ENCODE data around the gene PDE4B.

PDE4B gene

GRCh38 chr1:66217021-66217420 is 424.3 kb downstream of the PDE4B start:
- Histone ChIP-seq H3K4me2 (ENCODE audit: low read depth, low read length, poor library complexity, severe bottlenecking) (no peak overlapping the region), H4K20me1 (ENCODE audit: insufficient read depth, low read length, poor library complexity, severe bottlenecking) (no peaks in the 10 kb centered on the region), H3K4me1 (ENCODE audit: insufficient read depth, low read length, poor library complexity, severe bottlenecking) (peaks cover 18% of the 10 kb centered on the region), H3K9ac (ENCODE audit: low read depth, low read length, poor library complexity, severe bottlenecking) (no peak overlapping the region), H3F3A (ENCODE audit: low read depth) (no peaks in the 10 kb centered on the region), H3K4me3 (ENCODE audit: low read length, poor library complexity, severe bottlenecking) (no peak overlapping the region), H3K36me3 (ENCODE audit: insufficient read depth, low read length) (no peaks in the 10 kb centered on the region), H2AFZ (ENCODE audit: low read length) (no peak overlapping the region; the same call in 1 of the 2 replicates), H3K79me2 (ENCODE audit: insufficient read depth, low read length) (no peaks in the 10 kb centered on the region), H3K9me2 (replicated peaks; ENCODE audit: low read depth, low read length) (no peaks in the 10 kb centered on the region), H3K27me3 (ENCODE audit: insufficient read depth, low read length, poor library complexity, severe bottlenecking) (no peaks in the 10 kb centered on the region), H3K9me3 (ENCODE audit: insufficient read depth, low read depth, low read length) (no peaks in the 10 kb centered on the region)
- no peak for TF ChIP-seq EZH2phosphoT487 (IDR thresholded peaks at IDR 0.05; ENCODE audit: borderline replicate concordance)

DNA sequence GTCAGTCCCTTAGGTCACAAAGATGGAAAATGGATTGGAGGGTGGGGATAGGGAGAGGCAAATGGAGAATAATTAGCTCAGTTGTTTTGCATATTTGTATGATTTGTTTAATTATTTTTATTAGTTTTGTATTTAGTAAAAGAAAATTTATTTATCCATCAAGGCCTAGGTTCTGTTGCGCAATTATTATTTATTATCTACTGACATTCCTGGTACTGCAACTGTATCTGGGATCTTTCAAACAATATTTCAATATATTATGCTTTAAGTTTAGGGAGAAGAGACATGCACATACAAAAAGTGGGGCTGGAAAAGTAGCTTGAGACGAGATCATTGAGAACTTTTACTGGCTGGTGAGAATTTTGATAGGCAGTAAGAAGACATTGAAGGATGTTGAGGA is 424.9 kb downstream of the PDE4B start:
- no peak overlapping the region for H3K4me3 ChIP-seq (ENCODE audit: low read length, poor library complexity, severe bottlenecking)
- no peaks in the 10 kb centered on the region for H4K20me1 ChIP-seq (ENCODE audit: insufficient read depth, low read length, poor library complexity, severe bottlenecking)
- no peaks in the 10 kb centered on the region for H3K9me2 ChIP-seq (replicated peaks; ENCODE audit: low read depth, low read length)
- H3K36me3 ChIP-seq (ENCODE audit: insufficient read depth, low read length), result no peaks in the 10 kb centered on the region
- no peaks in the 10 kb centered on the region for H3K27me3 ChIP-seq (ENCODE audit: insufficient read depth, low read length, poor library complexity, severe bottlenecking)
- no peak overlapping the region for H3K4me2 ChIP-seq (ENCODE audit: low read depth, low read length, poor library complexity, severe bottlenecking)
- no peaks in the 10 kb centered on the region for H3K79me2 ChIP-seq (ENCODE audit: insufficient read depth, low read length)
- peak overlapping the region; percentile 23; the same call in 1 of the 2 replicates for H2AFZ ChIP-seq (ENCODE audit: low read length)
- no peaks in the 10 kb centered on the region for H3K9me3 ChIP-seq (ENCODE audit: insufficient read depth, low read depth, low read length)
- peaks cover 18% of the 10 kb centered on the region for H3K4me1 ChIP-seq (ENCODE audit: insufficient read depth, low read length, poor library complexity, severe bottlenecking)
- no peaks in the 10 kb centered on the region for H3F3A ChIP-seq (ENCODE audit: low read depth)
- H3K9ac ChIP-seq (ENCODE audit: low read depth, low read length, poor library complexity, severe bottlenecking), result no peak overlapping the region
- TF ChIP-seq EZH2phosphoT487 (IDR thresholded peaks at IDR 0.05; ENCODE audit: borderline replicate concordance), result no peak
- TF ChIP-seq, protein P1, sequence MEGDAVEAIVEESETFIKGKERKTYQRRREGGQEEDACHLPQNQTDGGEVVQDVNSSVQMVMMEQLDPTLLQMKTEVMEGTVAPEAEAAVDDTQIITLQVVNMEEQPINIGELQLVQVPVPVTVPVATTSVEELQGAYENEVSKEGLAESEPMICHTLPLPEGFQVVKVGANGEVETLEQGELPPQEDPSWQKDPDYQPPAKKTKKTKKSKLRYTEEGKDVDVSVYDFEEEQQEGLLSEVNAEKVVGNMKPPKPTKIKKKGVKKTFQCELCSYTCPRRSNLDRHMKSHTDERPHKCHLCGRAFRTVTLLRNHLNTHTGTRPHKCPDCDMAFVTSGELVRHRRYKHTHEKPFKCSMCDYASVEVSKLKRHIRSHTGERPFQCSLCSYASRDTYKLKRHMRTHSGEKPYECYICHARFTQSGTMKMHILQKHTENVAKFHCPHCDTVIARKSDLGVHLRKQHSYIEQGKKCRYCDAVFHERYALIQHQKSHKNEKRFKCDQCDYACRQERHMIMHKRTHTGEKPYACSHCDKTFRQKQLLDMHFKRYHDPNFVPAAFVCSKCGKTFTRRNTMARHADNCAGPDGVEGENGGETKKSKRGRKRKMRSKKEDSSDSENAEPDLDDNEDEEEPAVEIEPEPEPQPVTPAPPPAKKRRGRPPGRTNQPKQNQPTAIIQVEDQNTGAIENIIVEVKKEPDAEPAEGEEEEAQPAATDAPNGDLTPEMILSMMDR (conservative IDR thresholded peaks at IDR 0.05; ENCODE audit: low read length), result no peak

DNA sequence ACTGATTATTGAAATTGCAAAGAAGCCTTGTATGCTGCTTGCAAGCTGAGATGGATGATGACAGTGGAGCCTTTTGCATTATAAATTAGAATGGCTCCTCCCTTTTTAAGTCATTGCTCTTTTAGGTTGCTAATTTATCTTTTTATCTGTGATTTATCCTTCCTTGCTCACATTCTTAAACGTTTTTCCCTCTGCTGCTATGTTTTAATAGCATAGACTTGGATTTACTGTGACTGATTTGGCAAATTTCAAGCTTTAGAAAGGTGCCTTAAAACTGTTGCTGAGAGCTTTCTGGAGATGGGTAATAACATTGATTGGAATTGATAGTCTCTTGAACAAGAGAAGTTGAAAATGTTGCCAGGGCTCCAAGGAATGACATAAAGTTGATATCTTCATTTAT is 427.8 kb downstream of the PDE4B start:
- H3K4me2 ChIP-seq (ENCODE audit: low read depth, low read length, poor library complexity, severe bottlenecking), result no peak overlapping the region
- no peaks in the 10 kb centered on the region for H3K27me3 ChIP-seq (ENCODE audit: insufficient read depth, low read length, poor library complexity, severe bottlenecking)
- H3K9me2 ChIP-seq (replicated peaks; ENCODE audit: low read depth, low read length), result no peaks in the 10 kb centered on the region
- no peaks in the 10 kb centered on the region for H3K9me3 ChIP-seq (ENCODE audit: insufficient read depth, low read depth, low read length)
- no peak overlapping the region for H3K4me3 ChIP-seq (ENCODE audit: low read length, poor library complexity, severe bottlenecking)
- H3F3A ChIP-seq (ENCODE audit: low read depth), result no peaks in the 10 kb centered on the region
- H2AFZ ChIP-seq (ENCODE audit: low read length), result no peak overlapping the region
- no peaks in the 10 kb centered on the region for H3K79me2 ChIP-seq (ENCODE audit: insufficient read depth, low read length)
- H4K20me1 ChIP-seq (ENCODE audit: insufficient read depth, low read length, poor library complexity, severe bottlenecking), result no peaks in the 10 kb centered on the region
- H3K9ac ChIP-seq (ENCODE audit: low read depth, low read length, poor library complexity, severe bottlenecking), result no peak overlapping the region
- peaks cover 11% of the 10 kb centered on the region for H3K4me1 ChIP-seq (ENCODE audit: insufficient read depth, low read length, poor library complexity, severe bottlenecking)
- no peaks in the 10 kb centered on the region for H3K36me3 ChIP-seq (ENCODE audit: insufficient read depth, low read length)
- TF ChIP-seq EZH2phosphoT487 (IDR thresholded peaks at IDR 0.05; ENCODE audit: borderline replicate concordance), result no peak
- TF ChIP-seq, protein P1 (conservative IDR thresholded peaks at IDR 0.05; ENCODE audit: low read length), result no peak

GRCh38 chr1:66223681-66224080 is 431.0 kb downstream of the PDE4B start:
- H3F3A ChIP-seq (ENCODE audit: low read depth), result no peaks in the 10 kb centered on the region
- no peak overlapping the region for H3K4me2 ChIP-seq (ENCODE audit: low read depth, low read length, poor library complexity, severe bottlenecking)
- H3K79me2 ChIP-seq (ENCODE audit: insufficient read depth, low read length), result no peaks in the 10 kb centered on the region
- H3K9me2 ChIP-seq (replicated peaks; ENCODE audit: low read depth, low read length), result no peaks in the 10 kb centered on the region
- H4K20me1 ChIP-seq (ENCODE audit: insufficient read depth, low read length, poor library complexity, severe bottlenecking), result no peaks in the 10 kb centered on the region
- H2AFZ ChIP-seq (ENCODE audit: low read length), result no peak overlapping the region
- no peaks in the 10 kb centered on the region for H3K36me3 ChIP-seq (ENCODE audit: insufficient read depth, low read length)
- TF ChIP-seq EZH2phosphoT487 (IDR thresholded peaks at IDR 0.05; ENCODE audit: borderline replicate concordance), result no peak
- TF ChIP-seq, protein P1 (conservative IDR thresholded peaks at IDR 0.05; ENCODE audit: low read length), result no peak
- no peaks in the 10 kb centered on the region for H3K27me3 ChIP-seq (ENCODE audit: insufficient read depth, low read length, poor library complexity, severe bottlenecking)
- H3K4me3 ChIP-seq (ENCODE audit: low read length, poor library complexity, severe bottlenecking), result no peak overlapping the region
- no peak overlapping the region for H3K9ac ChIP-seq (ENCODE audit: low read depth, low read length, poor library complexity, severe bottlenecking)
- no peaks in the 10 kb centered on the region for H3K9me3 ChIP-seq (ENCODE audit: insufficient read depth, low read depth, low read length)
- H3K4me1 ChIP-seq (ENCODE audit: insufficient read depth, low read length, poor library complexity, severe bottlenecking), result no peaks in the 10 kb centered on the region

Measured in Loucy (cell line).